ENCODE measurements around the gene TMOD2.

The TMOD2 gene

DNA sequence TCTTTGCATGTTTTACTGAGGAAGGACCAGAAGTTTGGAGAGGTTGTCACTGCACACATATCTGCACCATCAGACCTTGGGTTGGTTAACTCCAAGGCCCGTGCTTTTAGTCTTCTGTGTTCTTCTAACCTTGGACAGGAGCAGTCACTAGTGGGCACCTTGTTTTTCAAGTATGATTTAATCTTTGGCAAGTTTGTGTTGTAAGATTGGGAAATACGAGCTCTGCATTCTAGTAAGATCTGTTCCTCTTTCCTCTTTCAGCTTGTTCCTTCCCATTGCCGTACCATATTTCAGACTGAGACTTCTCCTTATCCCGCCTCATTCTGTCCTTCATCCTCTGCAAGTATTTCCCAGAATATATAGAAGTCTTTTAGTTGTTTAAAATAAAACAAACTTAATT lies 5.1 kb downstream of the TMOD2 start:
- TF ChIP-seq, protein P1, sequence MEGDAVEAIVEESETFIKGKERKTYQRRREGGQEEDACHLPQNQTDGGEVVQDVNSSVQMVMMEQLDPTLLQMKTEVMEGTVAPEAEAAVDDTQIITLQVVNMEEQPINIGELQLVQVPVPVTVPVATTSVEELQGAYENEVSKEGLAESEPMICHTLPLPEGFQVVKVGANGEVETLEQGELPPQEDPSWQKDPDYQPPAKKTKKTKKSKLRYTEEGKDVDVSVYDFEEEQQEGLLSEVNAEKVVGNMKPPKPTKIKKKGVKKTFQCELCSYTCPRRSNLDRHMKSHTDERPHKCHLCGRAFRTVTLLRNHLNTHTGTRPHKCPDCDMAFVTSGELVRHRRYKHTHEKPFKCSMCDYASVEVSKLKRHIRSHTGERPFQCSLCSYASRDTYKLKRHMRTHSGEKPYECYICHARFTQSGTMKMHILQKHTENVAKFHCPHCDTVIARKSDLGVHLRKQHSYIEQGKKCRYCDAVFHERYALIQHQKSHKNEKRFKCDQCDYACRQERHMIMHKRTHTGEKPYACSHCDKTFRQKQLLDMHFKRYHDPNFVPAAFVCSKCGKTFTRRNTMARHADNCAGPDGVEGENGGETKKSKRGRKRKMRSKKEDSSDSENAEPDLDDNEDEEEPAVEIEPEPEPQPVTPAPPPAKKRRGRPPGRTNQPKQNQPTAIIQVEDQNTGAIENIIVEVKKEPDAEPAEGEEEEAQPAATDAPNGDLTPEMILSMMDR (IDR thresholded peaks at IDR 0.05; ENCODE audit: low read depth, low read length), result no peak

DNA sequence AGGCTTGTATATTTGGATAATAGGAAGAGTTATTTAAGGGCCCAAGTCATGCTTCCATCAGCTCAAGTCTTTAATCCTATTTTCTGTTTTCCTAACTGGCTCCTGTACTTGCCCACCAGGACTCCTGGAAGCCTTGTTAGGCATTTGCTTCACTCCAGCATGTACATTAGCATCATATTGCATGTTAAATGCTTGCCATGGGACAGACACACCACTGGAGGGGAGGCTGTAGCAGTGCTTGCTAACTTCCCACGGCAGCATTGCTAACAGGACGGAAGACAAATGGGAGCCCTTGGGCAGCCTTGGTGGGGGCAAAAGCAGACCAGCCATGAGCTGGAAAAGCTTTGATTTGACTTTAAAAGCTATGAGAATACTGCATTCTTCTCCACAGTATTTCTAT lies 6.1 kb downstream of the TMOD2 start:
- H3K4me3 ChIP-seq (ENCODE audit: low read depth, low read length), result no peak overlapping the region
- no peaks in the 10 kb centered on the region for H3K27me3 ChIP-seq (ENCODE audit: insufficient read depth, low read depth, severe bottlenecking)
- TF ChIP-seq, protein P1 (IDR thresholded peaks at IDR 0.05; ENCODE audit: low read depth, low read length), result no peak
- H3K27ac ChIP-seq, result no peak overlapping the region
- H3K9me3 ChIP-seq (ENCODE audit: severe bottlenecking), result no peaks in the 10 kb centered on the region
- no peak for DNase-seq
- H3K36me3 ChIP-seq, result no peaks in the 10 kb centered on the region

More for the DNA sequence above, 5.1 kb downstream of the TMOD2 start:
- Histone ChIP-seq H3K9me3 (ENCODE audit: severe bottlenecking) (no peaks in the 10 kb centered on the region), H3K27me3 (ENCODE audit: insufficient read depth, low read depth, severe bottlenecking) (no peaks in the 10 kb centered on the region), H3K36me3 (no peaks in the 10 kb centered on the region), H3K4me3 (ENCODE audit: low read depth, low read length) (no peak overlapping the region), H3K27ac (no peak overlapping the region)
- no peak for DNase-seq

DNA sequence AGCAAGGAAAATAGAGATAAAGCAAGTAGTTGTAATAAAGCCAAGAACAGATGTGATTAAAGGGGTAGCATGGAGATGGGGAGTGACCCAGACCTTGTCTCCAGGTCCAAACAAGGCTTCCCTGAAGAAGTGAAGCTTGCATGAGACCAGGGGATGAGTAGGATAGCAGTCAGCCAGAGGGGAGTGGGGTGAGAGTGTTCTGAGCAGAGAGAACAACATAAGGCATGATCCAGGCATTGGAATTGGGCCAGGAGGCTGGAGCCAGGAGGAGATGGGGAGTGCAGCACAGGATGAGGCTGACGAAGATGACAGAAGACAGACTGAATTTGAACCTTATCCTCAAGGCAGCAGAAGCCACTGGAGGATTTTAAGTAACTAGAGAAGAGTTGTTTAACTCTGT lies 7.2 kb downstream of the TMOD2 start:
- Histone ChIP-seq H3K27me3 (ENCODE audit: insufficient read depth, low read depth, severe bottlenecking) (no peaks in the 10 kb centered on the region), H3K27ac (no peak overlapping the region), H3K36me3 (no peaks in the 10 kb centered on the region), H3K9me3 (ENCODE audit: severe bottlenecking) (no peaks in the 10 kb centered on the region), H3K4me3 (ENCODE audit: low read depth, low read length) (no peak overlapping the region)
- DNase-seq, result no peak
- TF ChIP-seq, protein P1 (IDR thresholded peaks at IDR 0.05; ENCODE audit: low read depth, low read length), result no peak

DNA sequence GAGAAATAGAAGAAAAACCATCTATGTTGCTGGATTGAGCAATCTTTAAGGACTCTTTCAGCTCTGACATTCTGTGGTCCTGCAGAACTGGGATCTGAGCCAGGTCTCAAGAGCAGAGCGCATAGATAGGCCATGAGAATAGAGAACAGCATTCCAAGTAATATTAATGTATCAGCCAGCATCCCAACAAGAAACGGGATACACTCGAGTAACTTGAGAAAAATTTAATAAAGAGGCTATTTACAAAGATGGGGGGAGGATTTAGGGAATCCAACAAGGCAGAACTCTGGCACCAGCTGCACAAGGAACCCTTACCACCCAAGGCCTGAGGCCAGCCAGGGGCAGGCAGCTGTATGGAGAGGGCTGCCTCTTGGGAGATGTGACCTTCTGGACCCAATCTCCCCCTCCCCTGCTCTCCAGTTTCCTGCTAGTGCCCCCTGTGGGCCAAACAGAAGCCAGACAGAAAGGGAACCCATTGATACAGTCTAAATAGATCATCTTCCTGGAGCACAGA lies 8.2 kb downstream of the TMOD2 start:
- Histone ChIP-seq H3K9me3 (ENCODE audit: severe bottlenecking) (no peaks in the 10 kb centered on the region), H3K36me3 (no peaks in the 10 kb centered on the region), H3K4me3 (ENCODE audit: low read depth, low read length) (no peak overlapping the region), H3K27ac (no peak overlapping the region), H3K27me3 (ENCODE audit: insufficient read depth, low read depth, severe bottlenecking) (no peaks in the 10 kb centered on the region)
- TF ChIP-seq, protein P1 (IDR thresholded peaks at IDR 0.05; ENCODE audit: low read depth, low read length), result peak; percentile 45
- peak; percentile 16 for DNase-seq

DNA sequence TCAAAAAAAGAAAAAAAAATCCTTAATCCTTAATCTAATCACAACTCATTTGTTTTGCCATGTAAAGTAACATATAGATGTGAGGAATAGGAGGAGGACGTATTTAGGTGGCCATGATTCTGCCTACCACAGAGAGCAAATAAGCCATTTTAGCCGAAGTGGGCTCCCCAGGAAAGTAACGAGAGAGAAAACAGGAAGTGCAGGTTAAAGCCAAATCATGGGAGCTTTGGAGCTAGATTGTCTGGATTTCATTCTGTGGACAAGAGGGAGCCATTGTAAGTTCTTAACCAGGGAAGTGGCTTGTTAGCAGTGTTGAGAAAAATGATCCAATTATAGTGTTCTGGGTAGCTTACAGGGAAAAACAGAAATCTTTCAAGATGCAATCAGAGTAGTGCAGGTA lies 9.4 kb downstream of the TMOD2 start:
- no peaks in the 10 kb centered on the region for H3K9me3 ChIP-seq (ENCODE audit: severe bottlenecking)
- H3K4me3 ChIP-seq (ENCODE audit: low read depth, low read length), result no peak overlapping the region
- H3K36me3 ChIP-seq, result no peaks in the 10 kb centered on the region
- H3K27ac ChIP-seq, result no peak overlapping the region
- DNase-seq, result no peak
- no peaks in the 10 kb centered on the region for H3K27me3 ChIP-seq (ENCODE audit: insufficient read depth, low read depth, severe bottlenecking)
- TF ChIP-seq, protein P1 (IDR thresholded peaks at IDR 0.05; ENCODE audit: low read depth, low read length), result no peak

DNA sequence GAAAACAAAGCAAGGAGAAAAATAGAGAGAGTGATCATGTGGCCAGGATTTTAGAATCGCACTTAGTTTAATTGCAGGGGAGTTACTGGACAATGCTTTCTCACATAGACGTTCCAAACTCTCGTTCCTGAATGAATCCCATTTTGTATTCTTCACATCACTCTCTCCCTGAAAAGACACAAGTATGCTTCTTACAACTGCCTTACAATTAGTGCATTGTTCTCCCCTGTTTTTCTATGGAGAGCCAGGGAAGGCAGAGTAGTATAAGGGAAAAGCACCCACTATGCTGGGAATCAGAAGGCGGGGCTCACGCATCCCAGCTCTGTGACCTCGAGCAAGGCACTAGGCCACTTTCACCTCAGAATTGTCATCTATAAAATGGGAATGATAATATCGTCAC lies 14.4 kb downstream of the TMOD2 start:
- no peaks in the 10 kb centered on the region for H3K36me3 ChIP-seq
- H3K9me3 ChIP-seq (ENCODE audit: severe bottlenecking), result no peaks in the 10 kb centered on the region
- H3K27me3 ChIP-seq (ENCODE audit: insufficient read depth, low read depth, severe bottlenecking), result no peaks in the 10 kb centered on the region
- DNase-seq, result no peak
- no peak overlapping the region for H3K27ac ChIP-seq
- TF ChIP-seq, protein P1 (IDR thresholded peaks at IDR 0.05; ENCODE audit: low read depth, low read length), result no peak
- H3K4me3 ChIP-seq (ENCODE audit: low read depth, low read length), result no peak overlapping the region

Data from WERI-Rb-1 (cell line).